ENCODE results near the gene NKTR. TPM values are rescaled to one million over a fixed set of nuclear protein-coding genes. Genes with fewer than 3 reads are reported as not detected.
A peak's percentile ranks its signal among the peaks of the same experiment; 100 is the strongest.
"Not testable (repeated sequence)": the region's sequence is repeated elsewhere in the genome, so short reads cannot be mapped to it uniquely, and the experiment has no call there.

NKTR gene
- total RNA-seq, 2 experiments from 2014 or later: 96.4 to 106 TPM

- peak; percentile 96 for DNase-seq
- no peaks in the 10 kb centered on the region for H3K9me3 Mint-ChIP-seq
- ChIA-PET CTCF (interaction anchor here (0.8 to 2.7 kb wide), 6 partner anchors 8 to 163 kb away, joined by 3 to 14 read pairs (median 3); partner anchors contain the start of genes NKTR and SS18L2), POLR2A (interaction anchor here (0.5 to 1.2 kb wide), 3 partner anchors 19 to 32 kb away, joined by 3 to 8 read pairs (median 4); partner anchors contain the start of gene NKTR)
- peaks cover 34% of the 10 kb centered on the region for H3K36me3 Mint-ChIP-seq (ENCODE audit: low read depth)
- H3K4me1 Mint-ChIP-seq: peaks cover 65% of the 10 kb centered on the region
- peak within 1 kb of the TSS; percentile 91 for H3K27ac Mint-ChIP-seq
- H3K27me3 Mint-ChIP-seq: no peaks in the 10 kb centered on the region
- H3K4me3 Mint-ChIP-seq: peak within 1 kb of the TSS; percentile 84
Measured at GRCh38 chr3:42581709-42582473, 18.6 kb upstream of the NKTR start, which contains the start of gene SEC22C. SEC22C (minus strand) TSS chr3:42581967; CDS start chr3:42569046, 12,921 bp downstream.

DNA sequence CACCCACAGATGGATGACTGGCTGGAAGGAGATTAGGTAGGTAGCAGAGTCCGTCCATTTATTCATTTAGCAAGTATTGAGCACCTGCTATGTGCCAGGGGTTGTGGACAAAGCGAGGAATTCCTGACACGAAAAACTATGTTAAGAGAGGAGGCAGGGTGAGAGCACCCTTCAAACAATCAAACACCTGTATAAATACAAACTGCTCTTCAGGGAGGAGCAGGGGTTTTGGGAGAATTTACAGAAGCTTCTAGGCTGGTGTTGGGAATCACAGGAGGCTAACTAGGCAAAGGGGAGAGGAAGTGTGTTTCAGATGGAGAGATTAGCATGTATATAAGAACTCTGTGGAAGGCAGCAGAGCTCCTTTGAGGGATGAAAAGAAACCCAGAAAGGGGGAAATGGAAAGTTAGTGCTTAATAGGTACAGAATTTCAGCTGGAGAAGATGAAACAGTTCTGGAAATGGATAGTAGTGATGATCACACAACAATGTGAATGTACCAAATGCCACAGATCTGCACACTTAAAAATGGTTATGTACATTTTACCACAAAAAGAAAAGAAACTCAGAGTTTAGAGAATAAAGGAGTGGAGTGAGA lies 17.9 kb upstream of the NKTR start:
- CTCF ChIA-PET: interaction anchor here (0.8 to 2.7 kb wide), 5 partner anchors 8 to 162 kb away, joined by 3 to 14 read pairs (median 4); partner anchors contain the start of genes NKTR and SS18L2
- H3K36me3 Mint-ChIP-seq (ENCODE audit: low read depth): peaks cover 29% of the 10 kb centered on the region

GRCh38 chr3:42588625-42589024 lies 11.9 kb upstream of the NKTR start:
- H3K4me3 Mint-ChIP-seq: no peak overlapping the region
- no peak overlapping the region for H3K27ac Mint-ChIP-seq
- CTCF ChIA-PET: interaction anchor here (1.1 kb wide), 1 partner anchor 35 kb away, joined by 3 read pairs; no protein-coding TSS in a partner anchor

More for the DNA sequence above, 17.9 kb upstream of the NKTR start:
- POLR2A ChIA-PET: interaction anchor here (0.7 to 1.2 kb wide), 2 partner anchors 18 to 407 kb away, joined by 3 to 4 read pairs; partner anchors contain the start of gene NKTR
- no peak for DNase-seq
- peak overlapping the region; percentile 91 for H3K27ac Mint-ChIP-seq
- peaks cover 62% of the 10 kb centered on the region for H3K4me1 Mint-ChIP-seq
- H3K4me3 Mint-ChIP-seq: peak overlapping the region; percentile 84
- H3K27me3 Mint-ChIP-seq: no peaks in the 10 kb centered on the region
- no peaks in the 10 kb centered on the region for H3K9me3 Mint-ChIP-seq

DNA sequence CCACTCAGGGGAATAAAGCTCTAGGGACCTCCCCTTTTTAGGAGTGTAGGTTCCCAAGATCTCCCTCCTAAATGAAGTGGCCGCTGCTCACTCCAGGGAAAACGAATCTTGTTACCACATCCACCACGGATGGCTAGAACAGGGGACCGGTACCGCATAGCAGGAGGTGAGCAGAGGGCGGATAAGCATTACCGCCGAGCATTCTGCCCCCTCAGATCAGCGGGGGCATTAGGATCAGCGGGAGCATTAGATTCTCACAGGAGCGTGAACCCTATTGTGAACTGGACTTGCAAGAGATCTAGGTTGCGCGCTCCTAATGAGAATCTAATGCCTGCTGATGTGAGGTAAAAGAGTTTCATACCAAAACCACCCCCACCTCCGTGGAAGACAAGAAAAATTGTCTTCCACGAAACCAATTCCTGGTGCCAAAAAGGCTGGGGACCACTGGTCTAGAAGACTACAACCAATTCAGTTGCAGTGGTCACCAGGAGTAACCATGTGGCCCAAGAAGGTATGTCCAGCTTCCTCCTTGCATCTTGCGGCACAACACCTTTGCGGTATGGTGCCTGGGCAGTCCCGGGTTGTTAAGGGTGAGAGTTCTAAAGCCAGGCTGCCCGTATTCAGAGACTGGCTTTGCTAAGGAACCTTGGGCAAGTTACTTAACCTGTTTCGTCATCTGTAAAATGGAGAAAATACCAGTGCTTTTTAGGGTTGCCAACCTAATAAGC lies 10.9 kb upstream of the NKTR start:
- CTCF ChIA-PET: interaction anchor here (0.9 to 2.2 kb wide), 6 partner anchors 7 to 36 kb away, joined by 3 to 7 read pairs (median 4); partner anchors contain the start of genes NKTR and SEC22C
- Mint-ChIP-seq H3K9me3 (no peaks in the 10 kb centered on the region), H3K27ac (peak overlapping the region; percentile 97)

More at GRCh38 chr3:42588625-42589024, 11.9 kb upstream of the NKTR start:
- POLR2A ChIA-PET: no interaction called here
- Mint-ChIP-seq H3K4me1 (peaks cover 53% of the 10 kb centered on the region), H3K27me3 (no peaks in the 10 kb centered on the region), H3K36me3 (ENCODE audit: low read depth) (peaks cover 29% of the 10 kb centered on the region), H3K9me3 (no peaks in the 10 kb centered on the region)
- no peak for DNase-seq

DNA sequence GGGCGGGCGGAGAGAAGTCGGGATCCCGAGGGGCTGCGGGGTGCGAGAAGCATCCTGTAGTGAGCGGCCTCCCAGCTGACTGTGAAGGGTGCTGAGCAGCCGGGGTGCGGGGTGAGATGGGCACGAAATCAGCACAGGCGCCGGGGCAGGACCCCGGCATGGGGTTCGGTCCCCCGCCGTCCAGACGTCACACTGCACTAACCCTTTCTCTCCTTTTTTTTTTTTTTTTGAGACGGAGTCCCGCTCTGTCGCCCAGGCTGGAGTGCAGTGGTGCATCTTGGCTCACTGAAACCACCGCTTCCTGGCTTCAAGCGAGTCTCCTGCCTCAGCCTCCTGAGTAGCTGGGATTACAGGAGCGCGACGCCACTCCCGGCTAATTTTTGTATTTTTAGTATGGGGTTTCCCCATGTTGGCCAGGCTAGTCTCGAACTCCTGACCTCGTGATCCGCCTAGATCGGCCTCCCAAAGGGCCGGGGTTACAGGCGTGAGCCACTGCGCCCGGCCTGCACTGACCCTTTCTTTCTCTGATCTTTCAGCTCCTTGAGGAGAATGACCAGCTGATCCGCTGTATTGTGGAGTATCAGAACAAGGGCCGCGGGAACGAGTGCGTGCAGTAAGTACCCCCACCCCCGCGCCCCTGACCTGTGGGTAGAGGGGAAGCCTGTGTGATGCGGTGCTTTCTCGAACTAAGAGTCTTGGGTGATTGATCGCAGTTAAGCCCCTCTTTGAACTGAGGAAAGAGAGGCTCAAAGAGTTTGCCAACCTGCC lies 9.3 kb upstream of the NKTR start:
- ChIA-PET CTCF (interaction anchor here (1.0 to 2.2 kb wide), 8 partner anchors 9 to 23 kb away, joined by 3 to 7 read pairs (median 4); partner anchors contain the start of gene NKTR), POLR2A (interaction anchor here (0.6 to 1.3 kb wide), 3 partner anchors 9 to 498 kb away, joined by 3 to 13 read pairs (median 4); partner anchors contain the start of gene NKTR)
- H3K27me3 Mint-ChIP-seq: no peaks in the 10 kb centered on the region
- peaks cover 51% of the 10 kb centered on the region for H3K4me1 Mint-ChIP-seq
- peak overlapping the region; percentile 97 for H3K27ac Mint-ChIP-seq
- H3K9me3 Mint-ChIP-seq: no peaks in the 10 kb centered on the region
- DNase-seq: no peak
- H3K4me3 Mint-ChIP-seq: peak overlapping the region; percentile 98
- peaks cover 39% of the 10 kb centered on the region for H3K36me3 Mint-ChIP-seq (ENCODE audit: low read depth)

More for the DNA sequence above, 10.9 kb upstream of the NKTR start:
- Mint-ChIP-seq H3K4me1 (peaks cover 59% of the 10 kb centered on the region), H3K36me3 (ENCODE audit: low read depth) (peaks cover 38% of the 10 kb centered on the region), H3K4me3 (peak overlapping the region; percentile 98), H3K27me3 (no peaks in the 10 kb centered on the region)
- DNase-seq: no peak
- POLR2A ChIA-PET: no interaction called here

GRCh38 chr3:42591811-42592210 lies 8.7 kb upstream of the NKTR start:
- no peak for DNase-seq
- Mint-ChIP-seq H3K9me3 (no peaks in the 10 kb centered on the region), H3K4me3 (peak overlapping the region; percentile 98), H3K4me1 (peaks cover 47% of the 10 kb centered on the region), H3K27me3 (no peaks in the 10 kb centered on the region), H3K27ac (peak overlapping the region; percentile 97), H3K36me3 (ENCODE audit: low read depth) (peaks cover 45% of the 10 kb centered on the region)
- ChIA-PET CTCF (interaction anchor here (1.1 to 2.2 kb wide), 4 partner anchors 9 to 22 kb away, joined by 4 to 7 read pairs (median 5); partner anchors contain the start of gene NKTR), POLR2A (no interaction called here)

GRCh38 chr3:42593635-42594034 lies 6.9 kb upstream of the NKTR start:
- Mint-ChIP-seq H3K4me3 (no peak overlapping the region), H3K36me3 (ENCODE audit: low read depth) (peaks cover 56% of the 10 kb centered on the region), H3K27ac (no peak overlapping the region), H3K27me3 (no peaks in the 10 kb centered on the region), H3K4me1 (peaks cover 50% of the 10 kb centered on the region), H3K9me3 (no peaks in the 10 kb centered on the region)
- ChIA-PET CTCF (no interaction called here), POLR2A (no interaction called here)
- no peak for DNase-seq

DNA sequence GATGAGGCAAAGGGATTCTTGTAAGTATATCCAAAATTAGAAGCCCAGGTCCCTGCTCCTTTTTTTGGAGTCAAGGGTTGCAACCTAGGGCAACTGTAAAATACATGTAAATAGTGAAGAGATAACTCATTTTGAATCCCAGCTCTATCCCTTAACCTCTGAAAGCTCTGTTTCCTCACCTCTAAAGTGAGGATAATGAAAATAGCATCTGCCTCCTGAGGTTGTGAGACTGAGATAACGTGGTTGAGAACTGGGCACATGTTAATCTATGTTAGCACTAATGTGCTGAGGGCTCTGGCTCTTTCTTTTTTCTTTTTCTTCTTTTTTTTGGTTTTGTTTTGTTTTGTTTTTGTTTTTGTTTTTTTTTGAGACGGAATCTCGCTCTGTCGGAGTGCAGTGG lies 4.8 kb upstream of the NKTR start:
- no peak for DNase-seq
- POLR2A ChIA-PET: no interaction called here
- peaks cover 56% of the 10 kb centered on the region for H3K36me3 Mint-ChIP-seq (ENCODE audit: low read depth)
- no peak overlapping the region for H3K4me3 Mint-ChIP-seq
- no peaks in the 10 kb centered on the region for H3K9me3 Mint-ChIP-seq
- H3K4me1 Mint-ChIP-seq: peaks cover 43% of the 10 kb centered on the region
- H3K27me3 Mint-ChIP-seq: no peaks in the 10 kb centered on the region
- CTCF ChIA-PET: no interaction called here
- no peak overlapping the region for H3K27ac Mint-ChIP-seq

GRCh38 chr3:42597098-42597497 lies 3.4 kb upstream of the NKTR start:
- H3K9me3 Mint-ChIP-seq, H3K27ac Mint-ChIP-seq, POLR2A ChIA-PET, H3K4me3 Mint-ChIP-seq, H3K27me3 Mint-ChIP-seq, DNase-seq: not testable (repeated sequence)
- CTCF ChIA-PET: interaction anchor here (1.0 kb wide), 1 partner anchor 9 kb away, joined by 5 read pairs; no protein-coding TSS in a partner anchor
- peaks cover 39% of the 10 kb centered on the region for H3K4me1 Mint-ChIP-seq
- peaks cover 50% of the 10 kb centered on the region for H3K36me3 Mint-ChIP-seq (ENCODE audit: low read depth)

GRCh38 chr3:42600958-42601675 lies 631 bp downstream of the NKTR start:
- peak; percentile 63 for DNase-seq
- H3K27me3 Mint-ChIP-seq: no peaks in the 10 kb centered on the region
- H3K4me3 Mint-ChIP-seq: peak overlapping the region; percentile 91
- peaks cover 37% of the 10 kb centered on the region for H3K4me1 Mint-ChIP-seq
- H3K36me3 Mint-ChIP-seq (ENCODE audit: low read depth): peaks cover 40% of the 10 kb centered on the region
- ChIA-PET POLR2A (interaction anchor here (0.6 to 1.3 kb wide), 4 partner anchors 10 to 588 kb away, joined by 3 to 13 read pairs (median 4); partner anchors contain the start of genes SEC22C and SS18L2), CTCF (interaction anchor here (0.9 to 3.8 kb wide), 8 partner anchors 9 to 19 kb away, joined by 3 to 14 read pairs (median 4); partner anchors contain the start of genes SEC22C and SS18L2)
- peak overlapping the region; percentile 98 for H3K27ac Mint-ChIP-seq
- peaks cover 5% of the 10 kb centered on the region for H3K9me3 Mint-ChIP-seq
